CD4-positive, alpha-beta T cell (primary cell): ENCODE data around the gene FN1. TPM values are rescaled to one million over a fixed set of nuclear protein-coding genes. Genes with fewer than 3 reads are reported as not detected.

ENCODE experiments used
- ATAC-seq: fragments of 200-7000 bp; cut with Tn5 transposase; one replicate; pipeline ENCODE4 v1.10.0; 2022; ENCODE audit warnings: mild to moderate bottlenecking; ENCODE audit not compliant: poor library complexity
- CTCF ChIA-PET: fragments of 350-600 bp; sonication (Branson Sonifier 250); formaldehyde crosslinking; loops from one replicate; lab custom pipeline; 2021; ENCODE audit warnings: antibody characterized with exemption, inconsistent platforms; lab: Charles Lee
- POLR2A ChIA-PET: fragments of 350-600 bp; sonication (Branson Sonifier 250); formaldehyde crosslinking; loops from one replicate; lab custom pipeline; 2021; ENCODE audit warnings: antibody characterized with exemption, inconsistent platforms; lab: Charles Lee
- DNase-seq, 14 experiments: peaks; one replicate each; pipeline ENCODE4 v3.0.0-alpha.2; 2013 to 2020; ENCODE audit warnings: mixed read lengths in 2 of 14
- H3K27ac ChIP-seq, 2 donors: one replicate each; pipeline versions ENCODE4 v1.5.1 to v1.7.0; 2013; ENCODE audit warnings: low read length in 2 of 2, low read depth in 1 of 2, mild to moderate bottlenecking in 1 of 2
- H3K27me3 ChIP-seq, 2 experiments: 1 replicate in 1 of 2; 2 replicates in 1 of 2; pipeline versions ENCODE4 v1.6.1 to v1.7.0; 2013; ENCODE audit warnings: low read length in 2 of 2, control low read depth in 1 of 2, mild to moderate bottlenecking in 1 of 2, moderate library complexity in 1 of 2; ENCODE audit not compliant: insufficient read depth in 2 of 2, control insufficient read depth in 1 of 2
- H3K36me3 ChIP-seq: one replicate; pipeline ENCODE4 v1.6.1; 2013; ENCODE audit warnings: low read length, control low read depth; ENCODE audit not compliant: insufficient read depth
- H3K4me1 ChIP-seq: one replicate; pipeline ENCODE4 v1.6.1; 2013; ENCODE audit warnings: low read length, control low read depth; ENCODE audit not compliant: insufficient read depth
- H3K4me3 ChIP-seq: one replicate; pipeline ENCODE4 v1.5.1; 2013; ENCODE audit warnings: mild to moderate bottlenecking, low read length, moderate library complexity
- H3K9me3 ChIP-seq, 2 experiments: 1 replicate in 1 of 2; 2 replicates in 1 of 2; pipeline versions ENCODE4 v1.6.1 to v1.7.0; 2013; ENCODE audit warnings: low read length in 2 of 2, mild to moderate bottlenecking in 2 of 2, control low read depth in 1 of 2, moderate library complexity in 1 of 2; ENCODE audit not compliant: control insufficient read depth in 1 of 2, insufficient read depth in 1 of 2
- H3K27ac Mint-ChIP-seq: one replicate; pipeline ENCODE4 v1.8.0; 2020; ENCODE audit warnings: mixed read lengths
- H3K27me3 Mint-ChIP-seq: one replicate; pipeline ENCODE4 v1.8.0; 2021; ENCODE audit warnings: mixed read lengths
- H3K36me3 Mint-ChIP-seq: one replicate; pipeline ENCODE4 v1.8.0; 2021; ENCODE audit warnings: low read depth, mixed read lengths
- H3K4me1 Mint-ChIP-seq: one replicate; pipeline ENCODE4 v1.8.0; 2021; ENCODE audit warnings: low read depth, mixed read lengths
- H3K4me3 Mint-ChIP-seq: one replicate; pipeline ENCODE4 v1.8.0; 2020; ENCODE audit warnings: mild to moderate bottlenecking, mixed read lengths
- H3K9me3 Mint-ChIP-seq: one replicate; pipeline ENCODE4 v1.8.0; 2020; ENCODE audit warnings: mixed read lengths
- CTCF ChIP-seq: fragments of 200-600 bp; IDR thresholded peaks from one replicate; pipeline ENCODE4 v1.8.0; 2022; ENCODE audit warnings: antibody characterized with exemption, mild to moderate bottlenecking
- intact Hi-C, 2 experiments: fragments of 100-400 bp; cut with DNase I in 1 of 2; cut with micrococcal nuclease in 1 of 2; formaldehyde crosslinking; loops; one replicate each; pipeline versions ENCODE4 v1.15.1 to v1.9.0; 2023 to 2025; cut with DNase I, micrococcal nuclease
- total RNA-seq, 174 experiments: library from RNA in 2 of 174; stranded (reverse) in 2 of 174; gene quantifications; one replicate each; pipeline ENCODE4 v1.2.3 and lab custom pipeline; 2021 to 2026

FN1 gene
- total RNA-seq, 2 experiments from 2014 or later, result 0.41 to 0.61 TPM

DNA sequence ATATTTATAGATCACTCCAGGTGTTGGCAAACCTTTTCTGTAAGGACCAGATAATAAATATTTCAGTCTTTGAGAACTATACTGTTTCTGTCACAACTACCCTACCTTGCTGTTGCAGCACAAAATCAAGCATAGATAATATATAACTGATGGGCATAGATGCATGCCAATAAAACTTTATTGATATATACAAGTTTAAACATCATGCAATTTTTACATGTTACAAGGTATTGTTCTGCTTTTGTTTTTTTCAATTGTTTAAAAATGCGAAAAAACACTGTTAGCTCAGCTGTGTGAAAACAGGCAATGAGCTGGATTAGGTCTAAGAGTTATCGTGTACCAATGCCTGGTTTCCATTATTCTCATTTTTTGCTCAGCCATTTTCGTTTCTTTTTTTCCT, 47.6 kb upstream of the FN1 start:
- Mint-ChIP-seq H3K4me3 (no peak overlapping the region), H3K27ac (no peak overlapping the region), H3K27me3 (peaks cover 20% of the 10 kb centered on the region), H3K36me3 (no peaks in the 10 kb centered on the region), H3K9me3 (no peaks in the 10 kb centered on the region), H3K4me1 (no peaks in the 10 kb centered on the region)
- H3K4me3 ChIP-seq, result no peak overlapping the region
- H3K27ac ChIP-seq, result no peak overlapping the region
- TF ChIP-seq CTCF, result no peak
- H3K4me1 ChIP-seq, result no peaks in the 10 kb centered on the region
- intact Hi-C loops, result no loop called here
- H3K9me3 ChIP-seq, result no peaks in the 10 kb centered on the region
- ATAC-seq (no peak), DNase-seq (no peak)
- CTCF ChIA-PET, result no interaction called here
- POLR2A ChIA-PET, result no interaction called here
- no peaks in the 10 kb centered on the region for H3K27me3 ChIP-seq
- H3K36me3 ChIP-seq, result no peaks in the 10 kb centered on the region

DNA sequence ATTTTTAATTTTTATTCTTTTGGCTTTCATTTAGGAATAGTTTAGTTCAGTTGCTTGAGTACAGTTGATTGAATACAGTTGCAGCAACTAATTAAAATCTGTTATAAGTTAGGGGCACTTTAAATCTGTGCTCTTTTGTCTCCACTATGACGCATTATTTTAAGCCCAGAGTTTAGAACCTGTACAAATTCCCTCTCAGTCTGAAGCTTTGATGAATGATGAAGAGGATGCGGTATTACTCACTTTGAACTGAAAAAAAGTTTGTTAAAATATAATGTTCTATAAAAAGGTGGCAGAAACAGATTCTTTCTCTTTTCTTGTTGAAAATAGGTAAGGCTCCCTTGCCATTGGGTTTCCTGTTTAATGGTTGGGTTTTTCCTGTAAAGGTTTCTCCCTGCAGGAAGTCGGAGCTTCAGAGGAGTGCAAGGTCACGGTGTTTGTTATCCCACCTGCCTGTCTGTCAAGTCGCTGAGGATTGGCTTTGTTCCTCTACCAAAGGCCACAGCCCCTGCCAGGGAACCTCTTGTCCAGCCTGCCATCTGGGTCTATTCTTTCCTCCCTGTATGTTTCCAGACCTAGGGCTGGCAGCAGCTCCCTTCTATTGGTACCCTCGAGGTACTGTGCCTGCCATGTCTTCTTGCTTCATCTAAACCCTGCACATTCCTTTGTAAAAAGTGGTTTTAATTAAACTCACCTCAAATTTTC, 43.8 kb upstream of the FN1 start:
- Mint-ChIP-seq H3K4me1 (no peaks in the 10 kb centered on the region), H3K36me3 (no peaks in the 10 kb centered on the region), H3K27me3 (peaks cover 20% of the 10 kb centered on the region), H3K4me3 (no peak overlapping the region), H3K27ac (no peak overlapping the region), H3K9me3 (no peaks in the 10 kb centered on the region)
- no peak for TF ChIP-seq CTCF
- Histone ChIP-seq H3K27ac (no peak overlapping the region), H3K36me3 (no peaks in the 10 kb centered on the region), H3K9me3 (no peaks in the 10 kb centered on the region), H3K4me3 (no peak overlapping the region), H3K27me3 (no peaks in the 10 kb centered on the region), H3K4me1 (no peaks in the 10 kb centered on the region)
- CTCF ChIA-PET, result no interaction called here
- intact Hi-C loops, result no loop called here
- ATAC-seq (no peak), DNase-seq (no peak)
- POLR2A ChIA-PET, result no interaction called here

GRCh38 chr2:215479121-215479520, 43.3 kb upstream of the FN1 start:
- peaks cover 20% of the 10 kb centered on the region for H3K27me3 Mint-ChIP-seq
- H3K9me3 Mint-ChIP-seq, result no peaks in the 10 kb centered on the region
- DNase-seq (no peak), ATAC-seq (no peak)
- Histone ChIP-seq H3K36me3 (no peaks in the 10 kb centered on the region), H3K27ac (no peak overlapping the region), H3K4me3 (no peak overlapping the region), H3K4me1 (no peaks in the 10 kb centered on the region), H3K27me3 (no peaks in the 10 kb centered on the region), H3K9me3 (no peaks in the 10 kb centered on the region)
- H3K27ac Mint-ChIP-seq, result no peak overlapping the region
- H3K4me1 Mint-ChIP-seq, result no peaks in the 10 kb centered on the region
- POLR2A ChIA-PET, result no interaction called here
- TF ChIP-seq CTCF, result no peak
- H3K4me3 Mint-ChIP-seq, result no peak overlapping the region
- intact Hi-C loops, result no loop called here
- H3K36me3 Mint-ChIP-seq, result no peaks in the 10 kb centered on the region
- CTCF ChIA-PET, result no interaction called here
